IMR-90 (cell line): ENCODE measurements around the gene TRIM37. TPM values are rescaled to one million over a fixed set of nuclear protein-coding genes. Genes with fewer than 3 reads are reported as not detected.

Experiments
- ATAC-seq: fragments of 200-7000 bp; cut with Tn5 transposase; 2 replicates; pipeline ENCODE4 v1.9.1; 2020; ENCODE audit warnings: low read depth, mild to moderate bottlenecking, moderate library complexity
- BruUV-seq: library from RNA; stranded (reverse); fragments of 400-500 nt; replicated peaks from 2 replicates; lab custom pipeline; 2021; lab: Mats Ljungman, UMichigan
- CTCF ChIA-PET: fragments of 300-600 bp; formaldehyde crosslinking; extraction: SDS; loops from one replicate; lab custom pipeline; 2021; ENCODE audit warnings: antibody characterized with exemption; lab: Yijun Ruan, JAX
- POLR2A ChIA-PET: fragments of 300-600 bp; sonication (Branson Sonifier 250); formaldehyde crosslinking; loops from one replicate; lab custom pipeline; 2022; ENCODE audit warnings: antibody characterized with exemption; ENCODE audit not compliant: unreplicated experiment; lab: Charles Lee
- DNase-seq: peaks from one replicate; pipeline ENCODE4 v3.0.0; 2013
- H2AFZ ChIP-seq: replicated peaks from 2 replicates; pipeline ENCODE3; 2013; ENCODE audit warnings: low read length, mild to moderate bottlenecking; ENCODE audit not compliant: poor library complexity
- H2AK5ac ChIP-seq: 2 replicates; pipeline ENCODE4 v1.6.1; 2013; ENCODE audit warnings: low read depth, low read length, inconsistent platforms
- H2AK9ac ChIP-seq: replicated peaks from 2 replicates; pipeline ENCODE3; 2013; ENCODE audit warnings: mild to moderate bottlenecking, low read depth, low read length, moderate library complexity; ENCODE audit not compliant: poor library complexity
- H2BK120ac ChIP-seq: 2 replicates; pipeline ENCODE4 v1.6.1; 2013; ENCODE audit warnings: low read depth, low read length, inconsistent platforms
- H2BK15ac ChIP-seq: 3 replicates; pipeline ENCODE4 v1.6.1; 2013; ENCODE audit warnings: low read depth, low read length, inconsistent platforms
- H2BK20ac ChIP-seq: 2 replicates; pipeline ENCODE4 v1.6.1; 2013; ENCODE audit warnings: low read depth, mild to moderate bottlenecking, inconsistent platforms, low read length, moderate library complexity
- H2BK5ac ChIP-seq: 2 replicates; pipeline ENCODE4 v1.6.1; 2013; ENCODE audit warnings: mild to moderate bottlenecking, low read depth, low read length, inconsistent platforms; ENCODE audit not compliant: poor library complexity, severe bottlenecking
- H3K14ac ChIP-seq: replicated peaks from 2 replicates; pipeline ENCODE4 v1.6.1; 2013; ENCODE audit warnings: low read depth, low read length, inconsistent platforms
- H3K18ac ChIP-seq: 2 replicates; pipeline ENCODE4 v1.6.1; 2013; ENCODE audit warnings: low read depth, low read length, control low read depth
- H3K23ac ChIP-seq: 2 replicates; pipeline ENCODE4 v1.6.1; 2013; ENCODE audit warnings: low read depth, low read length, inconsistent platforms
- H3K27ac ChIP-seq: 2 replicates; pipeline ENCODE4 v1.5.1; 2013; ENCODE audit warnings: mild to moderate bottlenecking, control low read depth, low read length; ENCODE audit not compliant: insufficient read depth
- H3K27me3 ChIP-seq: 2 replicates; pipeline ENCODE4 v1.6.1; 2013; ENCODE audit warnings: low read length; ENCODE audit not compliant: control insufficient read depth, insufficient read depth
- H3K36me3 ChIP-seq: 2 replicates; pipeline ENCODE4 v1.6.1; 2013; ENCODE audit warnings: low read length, mixed read lengths; ENCODE audit not compliant: control insufficient read depth, insufficient read depth
- H3K4ac ChIP-seq: 2 replicates; pipeline ENCODE4 v1.6.1; 2013; ENCODE audit warnings: low read depth, low read length, inconsistent platforms
- H3K4me1 ChIP-seq: 2 replicates; pipeline ENCODE4 v1.6.1; 2013; ENCODE audit warnings: low read length, mixed read lengths; ENCODE audit not compliant: control insufficient read depth, insufficient read depth
- H3K4me2 ChIP-seq: 2 replicates; pipeline ENCODE4 v1.6.1; 2013; ENCODE audit warnings: low read depth, mild to moderate bottlenecking, control low read depth, low read length, moderate library complexity
- H3K4me3 ChIP-seq: 2 replicates; pipeline ENCODE4 v1.5.1; 2013; ENCODE audit warnings: low read depth, mild to moderate bottlenecking, control low read depth, low read length, moderate library complexity; ENCODE audit not compliant: insufficient read depth
- H3K56ac ChIP-seq: 2 replicates; pipeline ENCODE4 v1.6.1; 2013; ENCODE audit warnings: low read length, inconsistent platforms; ENCODE audit not compliant: insufficient read depth; ENCODE audit errors: extremely low read depth
- H3K79me1 ChIP-seq, 2 experiments: 2 replicates each; pipeline ENCODE4 v1.6.1; 2013; ENCODE audit warnings: low read length in 2 of 2, inconsistent platforms in 1 of 2, low read depth in 1 of 2
- H3K9ac ChIP-seq: 2 replicates; pipeline ENCODE4 v1.6.1; 2013; ENCODE audit warnings: low read depth, low read length, control low read depth
- H3K9me1 ChIP-seq: 2 replicates; pipeline ENCODE4 v1.6.1; 2013; ENCODE audit warnings: low read length, inconsistent platforms; ENCODE audit not compliant: insufficient read depth
- H3K9me3 ChIP-seq: 2 replicates; pipeline ENCODE4 v1.6.1; 2013; ENCODE audit warnings: low read length; ENCODE audit not compliant: control insufficient read depth, insufficient read depth
- H4K20me1 ChIP-seq: 2 replicates; pipeline ENCODE4 v1.6.1; 2013; ENCODE audit warnings: low read length, inconsistent platforms; ENCODE audit not compliant: insufficient read depth
- H4K5ac ChIP-seq: 2 replicates; pipeline ENCODE4 v1.6.1; 2013; ENCODE audit warnings: mild to moderate bottlenecking, low read depth, low read length, control low read depth
- H4K8ac ChIP-seq, 2 experiments: 2 replicates each; pipeline ENCODE4 v1.6.1; 2013; ENCODE audit warnings: low read depth in 2 of 2, low read length in 2 of 2, control low read depth in 1 of 2, inconsistent platforms in 1 of 2
- H4K91ac ChIP-seq: 2 replicates; pipeline ENCODE4 v1.6.1; 2013; ENCODE audit warnings: low read depth, low read length, inconsistent platforms; ENCODE audit not compliant: insufficient read depth
- BHLHE40 ChIP-seq: fragments of 150-350 bp; IDR thresholded peaks from 2 replicates; pipeline ENCODE4 v1.6.1; 2016; ENCODE audit warnings: mild to moderate bottlenecking, low read depth, low read length
- CEBPB ChIP-seq: IDR thresholded peaks from 2 replicates; pipeline ENCODE4 v1.6.1; 2012; ENCODE audit warnings: low read depth, low read length, improper control_type of control experiment
- CHD1 ChIP-seq: IDR thresholded peaks from 2 replicates; pipeline ENCODE4 v1.6.1; 2012; ENCODE audit warnings: low read depth, low read length, improper control_type of control experiment
- CTCF ChIP-seq: conservative IDR thresholded peaks from 2 replicates; pipeline ENCODE4 v1.5.1; 2012; ENCODE audit warnings: mild to moderate bottlenecking, low read depth, low read length, improper control_type of control experiment
- ELK1 ChIP-seq: fragments of 150-350 bp; IDR thresholded peaks from 2 replicates; pipeline ENCODE4 v1.6.1; 2016; ENCODE audit warnings: low read depth, mild to moderate bottlenecking, low read length, moderate library complexity, borderline replicate concordance
- FOS ChIP-seq: fragments of 150-350 bp; IDR thresholded peaks from 2 replicates; pipeline ENCODE4 v1.6.1; 2016; ENCODE audit warnings: low read depth, low read length
- MAFK ChIP-seq: IDR thresholded peaks from 2 replicates; pipeline ENCODE4 v1.6.1; 2012; ENCODE audit warnings: low read depth, low read length, improper control_type of control experiment
- MAZ ChIP-seq: IDR thresholded peaks from 2 replicates; pipeline ENCODE4 v1.6.1; 2012; ENCODE audit warnings: low read depth, mild to moderate bottlenecking, low read length, improper control_type of control experiment, moderate library complexity, borderline replicate concordance
- MXI1 ChIP-seq: IDR thresholded peaks from 2 replicates; pipeline ENCODE4 v1.6.1; 2012; ENCODE audit warnings: low read depth, mild to moderate bottlenecking, low read length, moderate library complexity, borderline replicate concordance
- NFE2L2 ChIP-seq: fragments of 150-350 bp; IDR thresholded peaks from 2 replicates; pipeline ENCODE4 v1.6.1; 2016; ENCODE audit warnings: low read depth, mild to moderate bottlenecking, low read length
- POLR2A ChIP-seq: IDR thresholded peaks from 2 replicates; pipeline ENCODE4 v1.6.1; 2012; ENCODE audit warnings: mild to moderate bottlenecking, low read depth, low read length
- RAD21 ChIP-seq: IDR thresholded peaks from 2 replicates; pipeline ENCODE4 v1.6.1; 2012; ENCODE audit warnings: low read length, improper control_type of control experiment
- RCOR1 ChIP-seq: IDR thresholded peaks from 2 replicates; pipeline ENCODE4 v1.6.1; 2012; ENCODE audit warnings: mild to moderate bottlenecking, low read length, improper control_type of control experiment; ENCODE audit not compliant: insufficient replicate concordance
- RFX5 ChIP-seq: IDR thresholded peaks from 2 replicates; pipeline ENCODE4 v1.8.0; 2012; ENCODE audit warnings: low read depth, mild to moderate bottlenecking, low read length, moderate library complexity
- SMC3 ChIP-seq: fragments of 150-350 bp; IDR thresholded peaks from 2 replicates; pipeline ENCODE4 v1.6.1; 2016; ENCODE audit warnings: low read depth, mild to moderate bottlenecking, antibody characterized with exemption, low read length, moderate library complexity
- USF2 ChIP-seq: fragments of 150-350 bp; IDR thresholded peaks from 2 replicates; pipeline ENCODE4 v1.6.1; 2017; ENCODE audit warnings: mild to moderate bottlenecking, antibody characterized with exemption, low read length, low read depth
- WGBS, 2 experiments: methylation state at CpG; one replicate each; pipeline versions ENCODE4 v1.1.5 to v1.1.7; 2013; ENCODE audit warnings: missing lambda C conversion rate in 2 of 2; ENCODE audit not compliant: insufficient read length in 1 of 2; ENCODE audit errors: extremely low coverage in 2 of 2; 5-methylcytosine and 5-hydroxymethylcytosine counted together
- dilution Hi-C: fragments of 300-500 bp; cut with HindIII; formaldehyde crosslinking; loops from one replicate; pipeline ENCODE4 v1.14.3; 2018; ENCODE audit warnings: low sequenced_read_pairs; ENCODE audit not compliant: unreplicated experiment
- in situ Hi-C: fragments of 300-500 bp; cut with MboI; formaldehyde crosslinking; loops from 3 replicates; pipeline ENCODE4 v1.14.3; 2019; ENCODE audit warnings: low sequenced_read_pairs, inconsistent platforms, mixed read lengths
- intact Hi-C: fragments of 100-400 bp; cut with micrococcal nuclease; formaldehyde crosslinking; loops from 2 replicates; pipeline ENCODE4 v1.10.0; 2022
- polyA plus RNA-seq, 3 experiments: library from polyadenylated mRNA; depleted of rRNA; stranded (reverse); fragments of >200 nt; gene quantifications; 2 replicates each; pipeline ENCODE4 v1.2.3, GENCODE V29; 2012; ENCODE audit warnings: low replicate concordance in 1 of 3
- total RNA-seq: library from RNA; depleted of rRNA; stranded (reverse); fragments of >200 nt; gene quantifications from 2 replicates; pipeline ENCODE4 v1.2.3, GENCODE V29; 2012

TRIM37 gene
- total and polyA plus RNA-seq, 2 of the 4 experiments (the other 2 are of a cell fraction): 12.1 to 24.9 TPM

GRCh38 chr17:59007995-59008394 is 98.7 kb downstream of the TRIM37 start:
- no peaks in the 10 kb centered on the region for H3K4me1 ChIP-seq
- no peaks in the 10 kb centered on the region for H3K9me1 ChIP-seq
- no peak overlapping the region for H2BK20ac ChIP-seq
- ChIA-PET POLR2A (no interaction called here), CTCF (interaction anchor here (0.5 kb wide), 1 partner anchor 486 kb away, joined by 4 read pairs; no protein-coding TSS in a partner anchor)
- no peak overlapping the region for H3K23ac ChIP-seq
- no peak overlapping the region for H3K27ac ChIP-seq
- no peak overlapping the region for H3K4me3 ChIP-seq
- no peak overlapping the region for H3K9ac ChIP-seq
- peaks cover 3% of the 10 kb centered on the region; the same call in 1 of the 2 replicates for H3K36me3 ChIP-seq
- no peak overlapping the region for H4K8ac ChIP-seq
- in situ Hi-C loops (loop anchor here (5.0 to 10.0 kb wide), 2 partner anchors 296 to 423 kb away; no protein-coding TSS in a partner anchor), dilution Hi-C loops (no loop called here), intact Hi-C loops (no loop called here)
- no peaks in the 10 kb centered on the region for H3K79me1 ChIP-seq
- no peak overlapping the region for H2AFZ ChIP-seq
- no peak overlapping the region for H2AK9ac ChIP-seq
- H4K5ac ChIP-seq: no peak overlapping the region
- H3K18ac ChIP-seq: no peak overlapping the region
- no peak overlapping the region for H3K56ac ChIP-seq
- H2BK120ac ChIP-seq: no peak overlapping the region
- no peak overlapping the region for H3K14ac ChIP-seq
- no peak overlapping the region for H2BK5ac ChIP-seq
- no peaks in the 10 kb centered on the region for H3K9me3 ChIP-seq
- no peak for ATAC-seq
- H4K20me1 ChIP-seq: no peaks in the 10 kb centered on the region
- H3K4ac ChIP-seq: no peak overlapping the region
- H2AK5ac ChIP-seq: no peak overlapping the region
- no peak overlapping the region for H4K91ac ChIP-seq
- no peak overlapping the region for H2BK15ac ChIP-seq
- TF ChIP-seq NFE2L2 (no peak), CHD1 (no peak), ELK1 (no peak), USF2 (no peak), BHLHE40 (no peak), FOS (no peak), POLR2A (no peak), SMC3 (no peak), CTCF (no peak), CEBPB (no peak), RCOR1 (no peak), MAZ (no peak), RAD21 (no peak), MAFK (no peak), MXI1 (no peak), RFX5 (no peak)
- WGBS, 2 experiments: no CpG with 5 or more reads among the region's 2 CpGs
- no peak overlapping the region for H3K4me2 ChIP-seq
- no TSS peak for BruUV-seq
- no peaks in the 10 kb centered on the region for H3K27me3 ChIP-seq
- no peak for DNase-seq
